Activated naive CD4-positive, alpha-beta T cell treated with anti-CD3 and anti-CD28 coated beads, Interleukin-2, amount 10 ng/mL, durations not matched to agents 7 days and 5 days (primary cell): ENCODE measurements around the gene B4GALNT4.
"Not testable (repeated sequence)": the region's sequence is repeated elsewhere in the genome, so short reads cannot be mapped to it uniquely, and the experiment has no call there.

Experiments
- CTCF ChIA-PET: fragments of 350-600 bp; sonication (Branson Sonifier 250); formaldehyde crosslinking; loops from one replicate; lab custom pipeline; 2021; ENCODE audit warnings: antibody characterized with exemption; lab: Charles Lee
- DNase-seq: peaks from one replicate; pipeline ENCODE4 v3.0.0-alpha.2; 2020
- H3K27ac Mint-ChIP-seq: one replicate; pipeline ENCODE4 v1.8.0; 2021; ENCODE audit warnings: mild to moderate bottlenecking, moderate library complexity, mixed read lengths
- H3K27me3 Mint-ChIP-seq: one replicate; pipeline ENCODE4 v1.8.0; 2021; ENCODE audit warnings: mild to moderate bottlenecking, mixed read lengths
- H3K36me3 Mint-ChIP-seq: one replicate; pipeline ENCODE4 v1.8.0; 2021; ENCODE audit warnings: mixed read lengths
- H3K4me1 Mint-ChIP-seq: one replicate; pipeline ENCODE4 v1.8.0; 2021; ENCODE audit warnings: mixed read lengths
- H3K4me3 Mint-ChIP-seq: one replicate; pipeline ENCODE4 v1.8.0; 2021; ENCODE audit warnings: mild to moderate bottlenecking, moderate library complexity, mixed read lengths
- H3K9me3 Mint-ChIP-seq: one replicate; pipeline ENCODE4 v1.8.0; 2021; ENCODE audit warnings: mixed read lengths

Gene B4GALNT4, protein sequence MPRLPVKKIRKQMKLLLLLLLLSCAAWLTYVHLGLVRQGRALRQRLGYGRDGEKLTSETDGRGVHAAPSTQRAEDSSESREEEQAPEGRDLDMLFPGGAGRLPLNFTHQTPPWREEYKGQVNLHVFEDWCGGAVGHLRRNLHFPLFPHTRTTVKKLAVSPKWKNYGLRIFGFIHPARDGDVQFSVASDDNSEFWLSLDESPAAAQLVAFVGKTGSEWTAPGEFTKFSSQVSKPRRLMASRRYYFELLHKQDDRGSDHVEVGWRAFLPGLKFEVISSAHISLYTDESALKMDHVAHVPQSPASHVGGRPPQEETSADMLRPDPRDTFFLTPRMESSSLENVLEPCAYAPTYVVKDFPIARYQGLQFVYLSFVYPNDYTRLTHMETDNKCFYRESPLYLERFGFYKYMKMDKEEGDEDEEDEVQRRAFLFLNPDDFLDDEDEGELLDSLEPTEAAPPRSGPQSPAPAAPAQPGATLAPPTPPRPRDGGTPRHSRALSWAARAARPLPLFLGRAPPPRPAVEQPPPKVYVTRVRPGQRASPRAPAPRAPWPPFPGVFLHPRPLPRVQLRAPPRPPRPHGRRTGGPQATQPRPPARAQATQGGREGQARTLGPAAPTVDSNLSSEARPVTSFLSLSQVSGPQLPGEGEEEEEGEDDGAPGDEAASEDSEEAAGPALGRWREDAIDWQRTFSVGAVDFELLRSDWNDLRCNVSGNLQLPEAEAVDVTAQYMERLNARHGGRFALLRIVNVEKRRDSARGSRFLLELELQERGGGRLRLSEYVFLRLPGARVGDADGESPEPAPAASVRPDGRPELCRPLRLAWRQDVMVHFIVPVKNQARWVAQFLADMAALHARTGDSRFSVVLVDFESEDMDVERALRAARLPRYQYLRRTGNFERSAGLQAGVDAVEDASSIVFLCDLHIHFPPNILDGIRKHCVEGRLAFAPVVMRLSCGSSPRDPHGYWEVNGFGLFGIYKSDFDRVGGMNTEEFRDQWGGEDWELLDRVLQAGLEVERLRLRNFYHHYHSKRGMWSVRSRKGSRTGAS

DNA sequence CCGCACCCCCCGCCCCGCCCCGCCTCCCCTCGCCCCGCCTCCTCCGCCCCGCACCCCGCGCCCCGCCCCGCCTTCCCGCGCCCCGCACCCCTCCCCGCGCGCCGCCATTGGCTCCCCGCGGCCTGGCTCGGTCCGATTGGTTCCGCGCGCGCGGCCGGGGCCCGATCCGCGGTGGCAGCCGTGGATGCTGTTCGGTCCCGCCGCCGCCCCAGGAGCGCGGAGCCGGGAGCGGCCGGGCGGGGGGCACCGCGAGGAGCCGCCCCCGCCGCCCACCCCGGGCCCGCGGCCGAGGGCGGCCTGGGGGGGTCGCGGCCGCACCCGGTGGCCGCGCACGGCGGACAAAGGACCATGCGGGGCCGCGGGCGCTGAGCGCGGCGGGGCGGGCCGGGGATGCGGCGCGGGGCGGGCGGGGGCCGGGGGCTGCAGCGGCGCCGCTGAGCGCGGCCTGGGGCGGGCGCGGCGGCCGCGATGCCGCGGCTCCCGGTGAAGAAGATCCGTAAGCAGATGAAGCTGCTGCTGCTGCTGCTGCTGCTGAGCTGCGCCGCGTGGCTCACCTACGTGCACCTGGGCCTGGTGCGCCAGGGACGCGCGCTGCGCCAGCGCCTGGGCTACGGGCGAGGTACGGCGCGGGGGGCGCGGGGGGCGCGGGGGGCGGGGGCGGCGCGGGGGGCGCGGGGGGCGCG is at the start of gene B4GALNT4:
TSS of gene B4GALNT4 (plus strand) at position 164 of the 683 bp plus-strand sequence. CDS start at position 469, 305 bp downstream.
- peak; percentile 54 for DNase-seq
- H3K36me3 Mint-ChIP-seq = peaks cover 5% of the 10 kb centered on the region
- peak within 1 kb of the TSS; percentile 73 for H3K27ac Mint-ChIP-seq
- H3K27me3 Mint-ChIP-seq = peaks cover 73% of the 10 kb centered on the region
- peaks cover 9% of the 10 kb centered on the region for H3K4me1 Mint-ChIP-seq
- H3K9me3 Mint-ChIP-seq = peaks cover 6% of the 10 kb centered on the region
- peak within 1 kb of the TSS; percentile 66 for H3K4me3 Mint-ChIP-seq
- CTCF ChIA-PET = interaction anchor here (1.0 kb wide), 1 partner anchor 69 kb away, joined by 3 read pairs; no protein-coding TSS in a partner anchor

GRCh38 chr11:319888-320273 is 49.4 kb upstream of the B4GALNT4 start:
- peaks cover 32% of the 10 kb centered on the region for H3K36me3 Mint-ChIP-seq
- DNase-seq, H3K9me3 Mint-ChIP-seq, CTCF ChIA-PET: not testable (repeated sequence)
- peaks cover 39% of the 10 kb centered on the region for H3K4me1 Mint-ChIP-seq
- peaks cover 12% of the 10 kb centered on the region for H3K27me3 Mint-ChIP-seq
- peak overlapping the region; percentile 83 for H3K27ac Mint-ChIP-seq
- H3K4me3 Mint-ChIP-seq = peak overlapping the region; percentile 72

DNA sequence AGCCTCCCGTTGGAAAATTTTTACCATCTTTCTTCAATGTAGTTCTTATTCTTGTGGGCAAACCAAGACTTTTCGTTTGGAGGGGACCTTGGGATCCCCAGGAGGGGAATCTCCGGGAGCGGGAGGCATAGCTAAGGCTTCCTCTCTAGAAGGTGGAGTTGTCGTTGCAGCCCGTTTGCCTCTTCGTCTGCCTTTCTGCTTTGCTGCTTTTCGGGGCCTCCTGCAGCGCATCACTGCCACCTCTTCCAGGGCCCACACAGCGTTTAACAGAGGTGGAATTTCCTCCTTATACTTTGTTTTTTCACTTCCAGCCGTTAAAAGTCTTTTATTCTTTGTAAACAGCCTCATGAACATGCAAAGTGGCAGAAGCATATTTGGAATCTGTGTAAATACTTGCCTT is 45.1 kb upstream of the B4GALNT4 start:
- CTCF ChIA-PET = no interaction called here
- Mint-ChIP-seq H3K27me3 (peaks cover 12% of the 10 kb centered on the region), H3K4me3 (no peak overlapping the region), H3K9me3 (no peaks in the 10 kb centered on the region), H3K4me1 (peaks cover 64% of the 10 kb centered on the region), H3K36me3 (peaks cover 10% of the 10 kb centered on the region), H3K27ac (no peak overlapping the region)
- DNase-seq = no peak

GRCh38 chr11:324593-325517 is 44.4 kb upstream of the B4GALNT4 start:
- DNase-seq, H3K9me3 Mint-ChIP-seq, H3K36me3 Mint-ChIP-seq, CTCF ChIA-PET, H3K27ac Mint-ChIP-seq, H3K27me3 Mint-ChIP-seq, H3K4me3 Mint-ChIP-seq: not testable (repeated sequence)
- H3K4me1 Mint-ChIP-seq = peaks cover 66% of the 10 kb centered on the region

DNA sequence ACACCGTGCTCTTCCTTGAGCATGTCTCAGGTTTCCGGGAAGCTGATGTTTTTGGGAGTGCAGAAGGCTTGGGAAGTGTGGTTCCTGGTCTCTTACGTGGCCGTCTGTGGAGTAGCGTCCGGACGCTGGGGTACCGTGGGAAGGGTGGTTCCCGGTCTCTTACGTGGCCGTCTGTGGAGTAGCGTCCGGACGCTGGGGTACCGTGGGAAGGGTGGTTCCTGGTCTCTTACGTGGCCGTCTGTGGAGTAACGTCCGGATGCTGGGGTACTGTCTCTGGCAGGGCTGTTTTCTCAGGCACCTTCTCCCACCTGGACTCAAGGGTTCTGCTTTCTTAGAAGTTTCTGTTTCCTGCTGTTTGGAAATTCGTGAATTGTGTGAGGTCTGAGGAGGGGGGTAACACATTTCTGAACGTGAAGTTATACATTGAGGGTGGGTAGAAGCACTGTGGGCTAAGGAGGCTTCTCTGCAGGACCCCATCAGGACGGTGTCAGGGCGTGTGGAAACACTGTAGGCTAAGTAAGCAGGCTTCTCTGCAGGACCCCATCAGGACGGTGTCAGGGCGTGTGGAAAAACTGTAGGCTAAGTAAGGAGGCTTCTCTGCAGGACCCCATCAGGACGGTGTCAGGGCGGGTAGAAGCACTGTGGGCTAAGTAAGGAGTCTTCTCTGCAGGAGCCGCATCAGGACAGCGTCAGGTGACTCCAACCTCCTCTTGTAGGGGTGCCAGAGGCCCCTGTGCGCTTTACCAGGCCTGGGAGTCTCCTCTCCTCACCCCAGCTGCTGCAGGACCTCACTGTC is 43.3 kb upstream of the B4GALNT4 start:
- Mint-ChIP-seq H3K4me1 (peaks cover 66% of the 10 kb centered on the region), H3K27me3 (peaks cover 8% of the 10 kb centered on the region), H3K36me3 (no peaks in the 10 kb centered on the region), H3K4me3 (peak overlapping the region; percentile 53), H3K9me3 (no peaks in the 10 kb centered on the region), H3K27ac (peak overlapping the region; percentile 94)
- no peak for DNase-seq
- CTCF ChIA-PET = interaction anchor here (1.0 kb wide), 1 partner anchor 20 kb away, joined by 3 read pairs; no protein-coding TSS in a partner anchor

- no peak for DNase-seq
- peak overlapping the region; percentile 53 for H3K4me3 Mint-ChIP-seq
- peaks cover 13% of the 10 kb centered on the region for H3K27me3 Mint-ChIP-seq
- H3K4me1 Mint-ChIP-seq = peaks cover 71% of the 10 kb centered on the region
- CTCF ChIA-PET = interaction anchor here (1.0 kb wide), 1 partner anchor 20 kb away, joined by 3 read pairs; no protein-coding TSS in a partner anchor
- no peaks in the 10 kb centered on the region for H3K9me3 Mint-ChIP-seq
- peak overlapping the region; percentile 94 for H3K27ac Mint-ChIP-seq
- H3K36me3 Mint-ChIP-seq = no peaks in the 10 kb centered on the region
Observed at GRCh38 chr11:326592-326841, 42.8 kb upstream of the B4GALNT4 start.

GRCh38 chr11:326842-327580 is 42.3 kb upstream of the B4GALNT4 start:
- H3K36me3 Mint-ChIP-seq = no peaks in the 10 kb centered on the region
- H3K9me3 Mint-ChIP-seq = no peaks in the 10 kb centered on the region
- peak overlapping the region; percentile 53 for H3K4me3 Mint-ChIP-seq
- peaks cover 18% of the 10 kb centered on the region for H3K27me3 Mint-ChIP-seq
- peak; percentile 70 for DNase-seq
- peak overlapping the region; percentile 94 for H3K27ac Mint-ChIP-seq
- peaks cover 76% of the 10 kb centered on the region for H3K4me1 Mint-ChIP-seq
- CTCF ChIA-PET = interaction anchor here (1.0 to 1.3 kb wide), 2 partner anchors 21 to 76 kb away, joined by 3 to 6 read pairs; no protein-coding TSS in a partner anchor

DNA sequence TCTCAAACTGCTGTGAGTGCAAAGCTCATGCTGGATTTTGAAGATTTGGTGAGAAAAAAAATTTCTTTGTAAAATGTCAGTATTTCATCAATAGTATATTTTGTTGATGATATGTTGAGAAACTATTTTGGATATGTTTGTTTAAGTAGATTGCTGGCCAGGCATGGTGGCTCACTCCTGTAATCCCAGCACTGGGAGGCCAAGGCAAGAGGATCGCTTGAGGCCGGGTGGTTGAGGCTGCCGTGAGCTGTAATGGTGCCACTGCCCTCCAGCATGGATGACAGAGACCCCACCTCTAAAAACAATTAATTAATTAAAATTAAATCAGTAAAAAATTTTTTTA is 41.7 kb upstream of the B4GALNT4 start:
- DNase-seq = no peak
- Mint-ChIP-seq H3K36me3 (no peaks in the 10 kb centered on the region), H3K27ac (peak overlapping the region; percentile 94), H3K27me3 (peaks cover 22% of the 10 kb centered on the region), H3K4me1 (peaks cover 77% of the 10 kb centered on the region), H3K4me3 (peak overlapping the region; percentile 34), H3K9me3 (no peaks in the 10 kb centered on the region)
- CTCF ChIA-PET = interaction anchor here (1.3 kb wide), 1 partner anchor 77 kb away, joined by 6 read pairs; no protein-coding TSS in a partner anchor

DNA sequence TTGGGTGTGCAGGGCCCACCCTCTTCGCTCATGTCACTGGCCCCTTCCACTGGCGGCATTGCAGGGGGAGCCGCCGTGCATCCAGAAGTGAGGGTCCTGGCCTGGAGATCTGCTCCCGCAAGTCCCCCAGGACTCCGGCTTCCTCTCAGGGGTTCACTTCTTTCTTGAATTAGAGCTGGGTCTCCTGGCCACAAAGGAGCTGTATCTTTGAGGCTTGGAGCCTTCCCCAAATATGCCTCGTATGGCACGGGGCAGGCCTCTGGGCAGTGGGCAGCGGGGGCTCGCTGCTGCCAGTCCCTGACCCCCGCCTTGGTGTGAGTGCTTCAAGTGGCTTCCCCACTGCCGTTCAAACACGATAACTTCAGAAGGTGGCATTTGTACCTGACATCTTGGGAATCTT is 41.3 kb upstream of the B4GALNT4 start:
- Mint-ChIP-seq H3K4me1 (peaks cover 81% of the 10 kb centered on the region), H3K4me3 (no peak overlapping the region), H3K27ac (peak overlapping the region; percentile 79), H3K36me3 (no peaks in the 10 kb centered on the region), H3K9me3 (no peaks in the 10 kb centered on the region), H3K27me3 (peaks cover 27% of the 10 kb centered on the region)
- CTCF ChIA-PET = interaction anchor here (1.3 kb wide), 1 partner anchor 77 kb away, joined by 6 read pairs; no protein-coding TSS in a partner anchor
- DNase-seq = no peak

DNA sequence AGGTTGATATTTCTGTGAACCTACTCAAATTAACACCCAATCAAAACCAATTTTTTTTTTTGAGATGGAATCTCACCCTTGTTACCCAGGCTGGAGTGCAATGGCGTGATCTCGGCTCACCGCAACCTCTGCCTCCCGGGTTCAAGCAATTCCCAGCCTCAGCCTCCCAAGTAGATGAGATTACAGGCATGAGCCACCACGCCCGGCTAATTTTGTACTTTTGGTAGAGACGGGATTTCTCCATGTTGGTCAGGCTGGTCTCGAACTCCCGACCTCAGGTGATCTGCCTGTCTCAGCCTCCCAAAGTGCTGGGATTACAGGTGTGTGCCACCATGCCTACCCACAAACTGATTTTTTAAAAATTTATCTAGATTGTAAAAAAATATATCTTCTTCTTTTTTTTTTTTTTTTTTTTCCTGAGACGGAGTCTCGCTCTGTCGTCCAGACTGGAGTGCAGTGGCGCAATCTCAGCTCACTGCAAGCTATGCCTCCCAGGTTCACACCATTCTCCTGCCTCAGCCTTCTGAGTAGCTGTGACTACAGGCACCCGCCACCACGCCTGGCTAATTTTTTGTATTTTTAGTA is 40.7 kb upstream of the B4GALNT4 start:
- H3K4me1 Mint-ChIP-seq = peaks cover 83% of the 10 kb centered on the region
- CTCF ChIA-PET = interaction anchor here (1.3 to 1.6 kb wide), 3 partner anchors 20 to 78 kb away, joined by 3 to 5 read pairs (median 5); no protein-coding TSS in a partner anchor

DNA sequence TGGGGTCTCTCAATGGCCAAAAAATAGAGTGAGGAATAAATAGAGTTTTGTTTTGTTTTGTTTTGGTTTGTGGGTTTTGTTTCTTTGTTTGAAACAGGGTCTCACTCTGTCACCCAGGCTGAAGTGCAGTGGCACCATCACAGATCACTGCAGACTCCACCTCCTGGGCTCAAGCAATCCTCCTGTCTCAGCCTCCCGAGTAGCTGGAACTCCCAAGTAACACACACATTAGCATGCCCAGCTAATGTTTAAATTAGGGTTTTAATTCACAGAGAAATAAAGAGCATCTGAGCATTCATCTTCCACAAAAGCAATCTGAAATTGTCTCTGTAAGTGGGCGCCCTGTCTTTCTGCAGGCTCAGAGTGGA is 39.4 kb upstream of the B4GALNT4 start:
- H3K27me3 Mint-ChIP-seq = peaks cover 34% of the 10 kb centered on the region
- H3K4me3 Mint-ChIP-seq = no peak overlapping the region
- H3K9me3 Mint-ChIP-seq = no peaks in the 10 kb centered on the region
- no peak for DNase-seq
- peaks cover 1% of the 10 kb centered on the region for H3K36me3 Mint-ChIP-seq
- H3K27ac Mint-ChIP-seq = peak overlapping the region; percentile 82
- CTCF ChIA-PET = interaction anchor here (1.3 to 1.6 kb wide), 3 partner anchors 19 to 80 kb away, joined by 3 to 5 read pairs (median 5); no protein-coding TSS in a partner anchor
- H3K4me1 Mint-ChIP-seq = peaks cover 73% of the 10 kb centered on the region

More for the DNA sequence above, 40.7 kb upstream of the B4GALNT4 start:
- H3K27ac Mint-ChIP-seq = peak overlapping the region; percentile 19
- not testable (repeated sequence) for DNase-seq, H3K9me3 Mint-ChIP-seq, H3K4me3 Mint-ChIP-seq, H3K36me3 Mint-ChIP-seq
- H3K27me3 Mint-ChIP-seq = peaks cover 30% of the 10 kb centered on the region
